WTC11 (cell line): ENCODE measurements around the gene LMOD3.

Experiments used
- ATF1 ChIP-seq: sonication (generic); formaldehyde crosslinking; IDR thresholded peaks from 2 replicates; pipeline ENCODE4 v1.8.1; 2023; ENCODE audit warnings: mild to moderate bottlenecking, moderate library complexity, missing genetic modification reagents
- NR2C2 ChIP-seq: sonication (generic); formaldehyde crosslinking; IDR thresholded peaks from 2 replicates; pipeline ENCODE4 v1.8.0; 2022; ENCODE audit warnings: mild to moderate bottlenecking, missing genetic modification reagents
- TF ChIP-seq, protein P1 (sequence below): fragments of 200-600 bp; IDR thresholded peaks from 2 replicates; pipeline ENCODE4 v1.8.0; 2022; ENCODE audit warnings: antibody characterized with exemption

DNA sequence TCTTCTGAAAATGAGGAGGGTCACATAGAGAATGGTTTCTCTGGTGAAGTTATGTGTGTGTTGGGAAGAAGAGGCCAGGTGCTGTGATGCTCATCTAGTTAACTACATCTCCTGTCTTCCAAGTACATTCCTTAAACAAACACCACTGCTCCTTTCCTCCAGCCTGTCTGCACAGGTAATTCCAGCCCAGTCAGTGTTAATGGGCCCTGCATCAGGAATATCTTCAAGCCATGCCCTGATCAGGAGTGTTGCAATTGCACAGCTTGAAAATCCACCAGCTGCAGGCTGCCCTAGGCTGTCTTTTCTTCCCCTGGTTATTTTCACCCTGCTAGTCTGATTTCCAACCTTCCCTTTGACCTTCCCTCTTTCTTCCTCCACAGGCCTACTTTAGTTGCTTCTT, 41.9 kb upstream of the LMOD3 start:
- TF ChIP-seq, protein P1, sequence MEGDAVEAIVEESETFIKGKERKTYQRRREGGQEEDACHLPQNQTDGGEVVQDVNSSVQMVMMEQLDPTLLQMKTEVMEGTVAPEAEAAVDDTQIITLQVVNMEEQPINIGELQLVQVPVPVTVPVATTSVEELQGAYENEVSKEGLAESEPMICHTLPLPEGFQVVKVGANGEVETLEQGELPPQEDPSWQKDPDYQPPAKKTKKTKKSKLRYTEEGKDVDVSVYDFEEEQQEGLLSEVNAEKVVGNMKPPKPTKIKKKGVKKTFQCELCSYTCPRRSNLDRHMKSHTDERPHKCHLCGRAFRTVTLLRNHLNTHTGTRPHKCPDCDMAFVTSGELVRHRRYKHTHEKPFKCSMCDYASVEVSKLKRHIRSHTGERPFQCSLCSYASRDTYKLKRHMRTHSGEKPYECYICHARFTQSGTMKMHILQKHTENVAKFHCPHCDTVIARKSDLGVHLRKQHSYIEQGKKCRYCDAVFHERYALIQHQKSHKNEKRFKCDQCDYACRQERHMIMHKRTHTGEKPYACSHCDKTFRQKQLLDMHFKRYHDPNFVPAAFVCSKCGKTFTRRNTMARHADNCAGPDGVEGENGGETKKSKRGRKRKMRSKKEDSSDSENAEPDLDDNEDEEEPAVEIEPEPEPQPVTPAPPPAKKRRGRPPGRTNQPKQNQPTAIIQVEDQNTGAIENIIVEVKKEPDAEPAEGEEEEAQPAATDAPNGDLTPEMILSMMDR = no peak
- no peak for TF ChIP-seq ATF1 (CRISPR knock-in tag)
- no peak for TF ChIP-seq NR2C2 (CRISPR knock-in tag)
